Spleen (tissue), 7 donors: ENCODE measurements around the gene MFAP2.

Experiments used
- CTCF ChIP-seq, 11 experiments: fragments of 200-600 bp in 7 of 11; fragments of 450-650 bp in 4 of 11; sonication (generic) in 4 of 11; IDR thresholded peaks in 8 of 11; conservative IDR thresholded peaks in 3 of 11; 1 replicate in 7 of 11; 2 replicates in 4 of 11; pipeline versions ENCODE4 v1.4.0 to v1.8.0; 2016 to 2021; ENCODE audit warnings: antibody characterized with exemption in 11 of 11, inconsistent platforms in 4 of 11, mild to moderate bottlenecking in 1 of 11
- POLR2A ChIP-seq, 3 donors: fragments of 450-650 bp; IDR thresholded peaks; one replicate each; pipeline ENCODE4 v1.5.1; 2017; ENCODE audit warnings: antibody characterized with exemption in 3 of 3, mild to moderate bottlenecking in 1 of 3
- POLR2AphosphoS5 ChIP-seq, 3 donors: sonication (generic); formaldehyde crosslinking; IDR thresholded peaks; one replicate each; pipeline ENCODE4 v1.5.1; 2017; ENCODE audit warnings: antibody characterized with exemption in 3 of 3
- donor health status: DM: no; HTN: no; CAD: no; lungs with moderate emphysema.
- donor health status: DM: no; HTN: no; CAD: no.
- donor health status: DM: no; HTN: no; CAD: no.

DNA sequence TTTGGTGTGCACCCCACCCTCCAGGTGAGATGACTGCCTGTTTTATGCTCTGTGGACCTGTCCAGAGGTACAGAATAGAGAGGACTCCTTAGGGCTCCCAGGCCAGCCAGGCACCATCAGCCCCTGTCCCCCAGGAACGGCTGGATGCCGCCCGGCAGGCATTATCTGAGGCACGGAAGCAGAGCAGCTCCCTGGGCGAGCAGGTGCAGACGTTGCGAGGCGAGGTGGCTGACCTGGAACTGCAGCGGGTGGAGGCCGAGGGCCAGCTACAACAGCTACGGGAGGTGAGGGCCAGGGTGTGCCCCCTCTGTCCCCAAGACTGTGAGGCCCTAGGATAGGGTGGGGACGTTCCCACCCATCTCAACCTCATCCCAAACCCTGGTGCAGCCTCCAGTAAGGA, 10.8 kb downstream of the MFAP2 start:
- TF ChIP-seq CTCF (IDR thresholded peaks at IDR 0.05 in 8 of 11, conservative IDR thresholded peaks at IDR 0.05 in 3 of 11) (no peak), POLR2AphosphoS5 (IDR thresholded peaks at IDR 0.05) (no peak), POLR2A (IDR thresholded peaks at IDR 0.05) (no peak)
